GM19324 (cell line): Measurements from ENCODE around the gene MGAT4B.
A peak's percentile ranks its signal among the peaks of the same experiment; 100 is the strongest.
"Not testable (repeated sequence)": the region's sequence is repeated elsewhere in the genome, so short reads cannot be mapped to it uniquely, and the experiment has no call there.

Experiments used
- ATAC-seq: cut with Tn5 transposase; IDR thresholded peaks from one replicate; pipeline ENCODE4 v1.9.1; 2021; ENCODE audit warnings: mild to moderate bottlenecking, moderate library complexity; ENCODE audit not compliant: unreplicated experiment, low FRiP score

The MGAT4B gene

GRCh38 chr5:179795863-179796833, 10.5 kb downstream of the MGAT4B start:
- ATAC-seq, result peak; percentile 87

GRCh38 chr5:179795049-179795862, 11.4 kb downstream of the MGAT4B start:
- ATAC-seq, result no peak

DNA sequence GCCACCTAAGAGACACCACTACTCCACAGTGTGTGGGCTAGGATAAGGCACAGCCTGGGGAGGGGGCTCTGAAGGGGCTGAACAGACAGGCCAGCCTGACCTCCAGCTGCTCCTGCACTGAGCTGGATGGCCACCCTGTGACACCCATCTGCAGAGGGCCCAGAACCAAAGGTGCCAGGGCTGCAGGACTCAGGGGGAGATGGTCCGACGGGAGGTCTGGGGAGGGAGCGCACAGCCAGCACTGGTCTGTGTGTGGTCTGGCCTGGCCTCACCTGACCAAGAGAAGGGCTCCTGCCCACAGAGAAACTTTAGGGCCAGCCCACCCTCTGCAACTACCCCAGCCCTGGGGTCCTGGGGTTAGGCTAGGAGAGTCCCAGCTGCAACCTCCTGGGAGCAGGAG, 12.1 kb downstream of the MGAT4B start:
- ATAC-seq, result no peak

DNA sequence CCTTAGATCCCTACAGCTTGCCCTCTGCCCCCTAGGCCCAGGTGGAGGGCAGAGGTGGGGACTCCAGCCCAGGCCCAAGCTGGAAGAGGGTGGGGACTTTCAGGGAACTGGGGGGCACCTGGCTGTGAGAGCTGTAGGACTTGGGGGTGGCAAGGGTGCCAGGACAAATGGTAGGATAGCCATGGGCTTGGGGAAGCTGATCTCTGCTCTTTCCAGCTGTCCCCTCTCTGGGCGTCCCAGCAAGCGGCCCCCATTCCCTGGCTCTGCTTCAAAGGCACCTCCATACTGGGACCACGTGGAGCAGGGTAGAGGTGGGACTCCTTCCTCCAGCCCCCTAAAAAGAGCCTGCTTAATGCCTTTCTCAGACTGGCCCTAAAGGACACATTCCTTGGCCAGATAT, 12.5 kb downstream of the MGAT4B start:
- no peak for ATAC-seq

GRCh38 chr5:179793468-179794139, 13.1 kb downstream of the MGAT4B start, which contains the start of gene LTC4S:
Gene LTC4S (plus strand): TSS chr5:179793986. CDS start chr5:179794081, 95 bp downstream.
- ATAC-seq, result no peak

GRCh38 chr5:179792612-179793467, 13.8 kb downstream of the MGAT4B start:
- ATAC-seq, result no peak

GRCh38 chr5:179791881-179792611, 14.6 kb downstream of the MGAT4B start:
- no peak for ATAC-seq

DNA sequence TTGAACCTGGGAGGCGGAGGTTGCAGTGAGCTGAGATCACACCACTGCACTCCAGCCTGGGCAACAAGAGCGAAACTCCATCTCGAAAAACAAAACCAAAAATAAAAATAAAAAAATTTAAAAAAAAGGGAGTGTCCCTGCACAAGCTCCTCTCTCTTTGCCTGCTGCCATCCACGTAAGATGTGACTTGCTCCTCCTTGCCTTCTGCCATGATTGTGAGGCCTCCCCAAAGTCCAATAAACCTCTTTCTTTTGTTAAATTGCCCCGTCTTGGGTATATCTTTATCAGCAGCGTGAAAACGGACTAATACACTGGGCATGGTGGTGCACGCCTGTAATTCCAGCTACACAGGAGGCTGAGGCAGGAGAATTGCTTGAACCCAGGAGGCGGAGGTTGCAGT, 17.4 kb downstream of the MGAT4B start:
- not testable (repeated sequence) for ATAC-seq

GRCh38 chr5:179788193-179788854, 18.3 kb downstream of the MGAT4B start:
- ATAC-seq, result no peak

DNA sequence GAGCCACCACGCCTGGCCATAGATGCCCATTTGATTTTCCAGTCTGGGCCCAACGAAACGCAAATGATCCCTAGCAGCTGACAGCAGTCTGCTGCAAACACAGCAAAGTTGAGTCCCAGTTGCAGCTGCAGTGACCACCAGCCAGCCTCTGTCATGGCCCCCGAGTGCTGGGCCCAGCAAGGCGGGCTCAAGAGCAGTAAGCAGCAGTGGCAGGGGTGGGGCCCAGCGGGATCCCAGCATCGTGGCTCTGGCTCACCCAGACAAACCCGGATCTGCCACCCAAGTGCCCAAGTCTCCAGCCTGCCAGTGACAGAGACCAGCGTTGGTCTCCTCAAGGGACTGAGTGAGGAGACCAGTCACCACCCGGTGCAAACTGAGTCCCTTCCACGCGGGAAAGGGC, 19.8 kb downstream of the MGAT4B start:
- no peak for ATAC-seq

- ATAC-seq, result no peak
Measured at GRCh38 chr5:179783128-179783527, 23.5 kb downstream of the MGAT4B start.

DNA sequence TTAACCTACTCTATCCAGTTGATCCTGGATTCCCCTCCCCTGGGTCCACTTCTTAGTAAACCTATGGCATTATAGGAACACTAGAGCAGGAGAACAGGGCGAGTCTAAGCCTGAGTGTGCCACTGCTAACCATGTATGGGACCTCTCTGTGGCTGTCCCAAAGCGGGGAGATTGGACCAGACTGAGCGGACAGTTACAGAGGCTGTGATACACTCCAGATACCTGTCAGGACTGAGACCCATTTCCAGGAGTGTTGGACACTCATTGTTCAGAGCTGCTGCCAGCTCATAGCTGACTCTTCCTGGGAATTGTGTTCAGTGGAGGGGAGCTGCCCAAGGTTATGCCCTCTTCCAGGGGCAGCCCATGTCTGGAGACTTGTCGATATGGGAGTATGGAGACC, 24.8 kb downstream of the MGAT4B start:
- ATAC-seq, result no peak

DNA sequence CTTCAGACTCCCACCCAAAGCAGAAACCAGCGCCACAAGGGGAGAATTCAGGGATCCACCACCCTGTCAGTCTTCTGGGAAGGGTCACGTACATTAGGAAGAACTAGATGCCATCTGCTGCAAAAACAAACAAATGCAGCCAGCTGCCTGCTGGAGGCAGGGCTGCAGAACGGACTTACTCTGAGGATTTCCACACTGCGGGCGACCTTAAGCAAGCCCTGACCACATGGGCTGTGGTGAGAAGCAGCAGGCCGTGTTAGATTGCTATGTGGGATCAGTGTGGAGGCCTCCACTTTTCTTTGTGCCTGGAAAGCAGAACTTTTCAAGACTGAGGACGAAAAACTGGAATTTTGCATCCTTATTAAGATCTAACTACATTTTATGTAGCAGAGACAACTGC, 26.3 kb downstream of the MGAT4B start:
- ATAC-seq, result no peak

DNA sequence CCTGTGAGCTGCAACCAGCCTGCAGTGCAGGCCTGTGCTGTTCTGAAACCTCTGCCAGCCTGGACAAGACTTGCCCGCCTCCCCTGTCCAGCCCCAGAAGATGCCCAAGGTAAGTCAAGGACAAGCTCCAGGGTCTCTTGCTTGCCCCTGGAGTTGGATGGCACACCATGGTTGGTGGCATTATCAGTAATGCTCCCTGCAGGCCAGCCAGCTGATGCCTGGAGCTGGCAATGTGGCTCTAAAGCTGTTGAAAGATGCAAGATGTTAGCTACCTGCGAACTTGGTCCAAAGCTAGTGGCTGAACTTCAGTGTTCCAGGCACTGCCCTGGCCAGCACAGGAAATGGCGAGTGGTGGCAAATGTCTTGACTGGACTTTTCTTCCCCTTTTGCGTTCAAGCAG, 26.8 kb downstream of the MGAT4B start:
- no peak for ATAC-seq

GRCh38 chr5:179778591-179778990, 28.1 kb downstream of the MGAT4B start:
- ATAC-seq, result no peak

- ATAC-seq, result no peak
Measured at GRCh38 chr5:179777909-179778308, 28.8 kb downstream of the MGAT4B start.

- ATAC-seq, result no peak
Measured at GRCh38 chr5:179777456-179777855, 29.2 kb downstream of the MGAT4B start.

- no peak for ATAC-seq
Measured at GRCh38 chr5:179776411-179776938, 30.2 kb downstream of the MGAT4B start.
